ENCODE results near the gene MARCHF10. TPM values are rescaled to one million over a fixed set of nuclear protein-coding genes. Genes with fewer than 3 reads are reported as not detected.

Gene MARCHF10
- total RNA-seq, 2 donors from 2014 or later, result 29.7 TPM; not detected in 1

- H3K4me3 ChIP-seq, result no peak overlapping the region
- no peak for DNase-seq (ENCODE audit: low spot score)
- no peaks in the 10 kb centered on the region for H3K9me3 ChIP-seq
- H3K4me1 ChIP-seq (replicated peaks), result no peaks in the 10 kb centered on the region
- H3K27me3 ChIP-seq (replicated peaks; ENCODE audit: insufficient read depth), result no peaks in the 10 kb centered on the region
- no peaks in the 10 kb centered on the region for H3K36me3 ChIP-seq
- 97% methylated on average over 2 of the region's 2 CpGs for WGBS
- intact Hi-C loops (cut with DNase I), result no loop called here
- H3K27ac ChIP-seq, result no peak overlapping the region
- TF ChIP-seq, protein P1, sequence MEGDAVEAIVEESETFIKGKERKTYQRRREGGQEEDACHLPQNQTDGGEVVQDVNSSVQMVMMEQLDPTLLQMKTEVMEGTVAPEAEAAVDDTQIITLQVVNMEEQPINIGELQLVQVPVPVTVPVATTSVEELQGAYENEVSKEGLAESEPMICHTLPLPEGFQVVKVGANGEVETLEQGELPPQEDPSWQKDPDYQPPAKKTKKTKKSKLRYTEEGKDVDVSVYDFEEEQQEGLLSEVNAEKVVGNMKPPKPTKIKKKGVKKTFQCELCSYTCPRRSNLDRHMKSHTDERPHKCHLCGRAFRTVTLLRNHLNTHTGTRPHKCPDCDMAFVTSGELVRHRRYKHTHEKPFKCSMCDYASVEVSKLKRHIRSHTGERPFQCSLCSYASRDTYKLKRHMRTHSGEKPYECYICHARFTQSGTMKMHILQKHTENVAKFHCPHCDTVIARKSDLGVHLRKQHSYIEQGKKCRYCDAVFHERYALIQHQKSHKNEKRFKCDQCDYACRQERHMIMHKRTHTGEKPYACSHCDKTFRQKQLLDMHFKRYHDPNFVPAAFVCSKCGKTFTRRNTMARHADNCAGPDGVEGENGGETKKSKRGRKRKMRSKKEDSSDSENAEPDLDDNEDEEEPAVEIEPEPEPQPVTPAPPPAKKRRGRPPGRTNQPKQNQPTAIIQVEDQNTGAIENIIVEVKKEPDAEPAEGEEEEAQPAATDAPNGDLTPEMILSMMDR (IDR thresholded peaks at IDR 0.05), result no peak
- TF ChIP-seq POLR2A (IDR thresholded peaks at IDR 0.05) (no peak), POLR2AphosphoS5 (IDR thresholded peaks at IDR 0.05) (no peak)
Observed at GRCh38 chr17:62660629-62661118, 147.4 kb downstream of the MARCHF10 start.

GRCh38 chr17:62658136-62658920, 149.8 kb downstream of the MARCHF10 start:
- no peak overlapping the region for H3K27ac ChIP-seq
- DNase-seq (ENCODE audit: low spot score), result no peak
- intact Hi-C loops (cut with DNase I), result no loop called here
- no peaks in the 10 kb centered on the region for H3K9me3 ChIP-seq
- H3K27me3 ChIP-seq (replicated peaks; ENCODE audit: insufficient read depth), result no peaks in the 10 kb centered on the region
- WGBS, result 34% methylated on average over 15 of the region's 15 CpGs
- H3K4me3 ChIP-seq, result no peak overlapping the region
- H3K4me1 ChIP-seq (replicated peaks), result peaks cover 4% of the 10 kb centered on the region
- no peak for TF ChIP-seq POLR2A (IDR thresholded peaks at IDR 0.05)
- no peak for TF ChIP-seq POLR2AphosphoS5 (IDR thresholded peaks at IDR 0.05)
- TF ChIP-seq, protein P1 (IDR thresholded peaks at IDR 0.05), result no peak
- no peaks in the 10 kb centered on the region for H3K36me3 ChIP-seq

GRCh38 chr17:62657690-62658089, 150.4 kb downstream of the MARCHF10 start:
- no peak for TF ChIP-seq POLR2AphosphoS5 (IDR thresholded peaks at IDR 0.05)
- no peak for TF ChIP-seq POLR2A (IDR thresholded peaks at IDR 0.05)
- TF ChIP-seq, protein P1 (IDR thresholded peaks at IDR 0.05), result no peak
- intact Hi-C loops (cut with DNase I), result no loop called here
- H3K27ac ChIP-seq, result no peak overlapping the region
- H3K27me3 ChIP-seq (replicated peaks; ENCODE audit: insufficient read depth), result no peaks in the 10 kb centered on the region
- no peak overlapping the region for H3K4me3 ChIP-seq
- no peaks in the 10 kb centered on the region for H3K9me3 ChIP-seq
- H3K4me1 ChIP-seq (replicated peaks), result peaks cover 5% of the 10 kb centered on the region
- no peak for DNase-seq (ENCODE audit: low spot score)
- WGBS, result 40% methylated on average over 9 of the region's 9 CpGs
- H3K36me3 ChIP-seq, result no peaks in the 10 kb centered on the region

DNA sequence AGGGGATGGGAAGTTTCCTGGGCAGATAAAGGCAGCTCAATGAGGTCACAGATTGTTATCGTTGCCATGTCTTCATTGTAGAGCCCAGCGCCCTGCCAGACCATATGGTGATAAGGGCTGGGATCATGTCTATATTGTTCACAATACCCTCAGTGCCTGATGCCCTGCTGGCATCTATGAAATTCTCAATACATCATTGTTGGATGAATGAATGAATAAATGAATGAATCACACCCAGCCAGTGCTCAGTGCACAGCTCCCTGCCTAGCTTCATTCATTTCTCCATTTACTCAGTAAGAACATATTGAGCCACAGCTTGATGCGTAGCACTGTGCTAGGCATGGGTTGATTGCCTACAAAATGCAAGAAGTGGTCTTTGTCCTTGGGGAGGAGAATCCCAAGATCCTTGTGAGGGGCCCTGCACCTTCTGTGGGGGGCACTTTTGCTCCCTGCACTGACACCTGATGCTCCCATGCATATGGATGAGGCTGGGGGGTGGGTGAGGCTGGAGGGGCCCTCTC, 150.9 kb downstream of the MARCHF10 start:
- WGBS, result 98% methylated on average over 3 of the region's 3 CpGs
- no peaks in the 10 kb centered on the region for H3K27me3 ChIP-seq (replicated peaks; ENCODE audit: insufficient read depth)
- H3K4me1 ChIP-seq (replicated peaks), result peaks cover 5% of the 10 kb centered on the region
- H3K9me3 ChIP-seq, result no peaks in the 10 kb centered on the region
- intact Hi-C loops (cut with DNase I), result no loop called here
- no peak for DNase-seq (ENCODE audit: low spot score)
- TF ChIP-seq POLR2AphosphoS5 (IDR thresholded peaks at IDR 0.05), result no peak
- TF ChIP-seq POLR2A (IDR thresholded peaks at IDR 0.05), result no peak
- TF ChIP-seq, protein P1 (IDR thresholded peaks at IDR 0.05), result no peak
- H3K4me3 ChIP-seq, result no peak overlapping the region
- H3K27ac ChIP-seq, result no peak overlapping the region
- H3K36me3 ChIP-seq, result no peaks in the 10 kb centered on the region
